HUDEP-2 (cell line): ENCODE results near the gene KLHL22.
"Not testable (repeated sequence)": the region's sequence is repeated elsewhere in the genome, so short reads cannot be mapped to it uniquely, and the experiment has no call there.

Source experiments
- DNase-seq, 76 experiments: peaks; one replicate each; lab custom pipeline; 2025; ENCODE audit not compliant: unreplicated experiment in 76 of 76; lab: John Stamatoyannopoulos, UW

The KLHL22 gene, protein sequence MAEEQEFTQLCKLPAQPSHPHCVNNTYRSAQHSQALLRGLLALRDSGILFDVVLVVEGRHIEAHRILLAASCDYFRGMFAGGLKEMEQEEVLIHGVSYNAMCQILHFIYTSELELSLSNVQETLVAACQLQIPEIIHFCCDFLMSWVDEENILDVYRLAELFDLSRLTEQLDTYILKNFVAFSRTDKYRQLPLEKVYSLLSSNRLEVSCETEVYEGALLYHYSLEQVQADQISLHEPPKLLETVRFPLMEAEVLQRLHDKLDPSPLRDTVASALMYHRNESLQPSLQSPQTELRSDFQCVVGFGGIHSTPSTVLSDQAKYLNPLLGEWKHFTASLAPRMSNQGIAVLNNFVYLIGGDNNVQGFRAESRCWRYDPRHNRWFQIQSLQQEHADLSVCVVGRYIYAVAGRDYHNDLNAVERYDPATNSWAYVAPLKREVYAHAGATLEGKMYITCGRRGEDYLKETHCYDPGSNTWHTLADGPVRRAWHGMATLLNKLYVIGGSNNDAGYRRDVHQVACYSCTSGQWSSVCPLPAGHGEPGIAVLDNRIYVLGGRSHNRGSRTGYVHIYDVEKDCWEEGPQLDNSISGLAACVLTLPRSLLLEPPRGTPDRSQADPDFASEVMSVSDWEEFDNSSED

DNA sequence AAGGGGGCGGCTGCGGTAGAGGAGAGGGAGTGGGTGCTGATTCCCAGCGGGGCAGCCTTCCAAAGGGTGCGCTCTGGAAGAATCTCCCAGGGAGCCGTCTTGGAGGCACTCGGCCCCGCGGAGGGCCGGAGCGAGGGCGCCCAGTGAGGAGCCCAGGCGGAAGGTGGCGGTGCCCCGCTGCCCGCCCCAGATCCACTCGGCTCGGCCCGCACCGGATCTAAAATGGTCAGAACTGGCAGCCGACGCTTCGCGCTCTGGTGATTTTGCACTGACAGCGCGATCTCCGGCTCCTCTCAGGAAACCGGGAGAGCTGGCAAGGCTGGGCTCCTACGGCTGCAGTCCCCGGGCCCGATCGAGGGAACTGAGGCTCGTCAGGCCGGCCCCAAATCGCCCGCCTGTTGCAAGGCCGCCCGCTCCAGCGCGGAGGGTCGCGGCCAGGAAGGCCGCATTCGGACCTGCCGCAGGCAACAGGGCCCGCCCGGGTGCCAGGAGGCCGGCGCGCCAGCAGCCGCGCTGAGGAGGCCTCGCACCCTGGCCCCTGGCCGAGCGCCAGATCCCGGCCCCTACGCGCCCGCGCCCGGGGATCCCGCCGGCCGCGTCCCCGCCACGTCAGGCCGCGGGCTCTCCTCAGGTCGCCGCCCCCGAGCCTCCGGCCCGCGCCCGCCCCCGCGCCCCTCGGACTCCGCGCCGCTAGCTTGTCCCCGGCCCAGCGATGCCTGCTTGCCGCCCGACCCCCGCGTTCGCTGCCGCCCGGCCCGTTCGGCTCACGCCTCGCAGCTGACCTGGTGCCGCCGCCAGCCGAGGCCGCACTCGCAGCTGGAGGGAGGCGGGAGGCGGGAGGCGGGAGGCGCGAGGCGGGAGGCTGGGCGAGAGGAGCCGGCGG lies at the start of gene KLHL22:
KLHL22 (minus strand) TSS at position 818 of the 883 bp plus-strand sequence. CDS start 6,584 bp downstream, outside the sequence.
- DNase-seq: peak in 35 of 76 experiments; percentile 10 to 73 (median 51)

DNA sequence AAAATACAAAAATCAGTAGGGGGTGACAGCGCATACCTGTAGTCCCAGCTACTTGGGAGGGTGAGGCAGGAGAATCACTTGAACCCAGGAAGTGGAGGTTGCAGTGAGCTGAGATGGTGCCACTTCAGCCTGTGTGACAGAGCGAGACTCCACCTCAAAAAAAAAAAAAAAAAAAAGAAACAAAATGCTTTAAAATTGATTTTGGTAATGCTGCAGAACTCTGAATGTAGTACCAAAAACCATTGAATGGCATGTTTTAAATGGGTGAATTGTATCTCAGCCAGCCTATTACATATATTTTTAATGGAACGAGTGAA lies 49.7 kb upstream of the KLHL22 start:
- not testable (repeated sequence) for DNase-seq

DNA sequence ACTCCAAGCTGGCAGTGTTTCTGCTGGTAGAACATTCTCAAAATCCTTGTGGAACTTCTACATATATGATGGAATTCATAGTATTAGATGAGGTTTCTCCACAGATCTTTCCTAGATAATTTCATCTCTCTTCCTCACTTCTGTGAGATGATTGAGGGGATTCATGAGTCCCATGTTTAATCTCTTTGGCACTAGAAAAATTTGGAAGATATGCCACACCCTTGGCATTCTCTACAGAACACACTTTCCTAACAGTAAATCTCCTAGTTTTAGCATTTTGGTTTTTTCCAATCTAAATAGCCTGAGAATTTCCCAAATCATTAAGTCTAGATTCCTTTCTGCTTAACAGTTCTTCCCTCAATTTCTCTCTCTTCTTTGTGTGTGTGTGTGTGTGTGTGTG lies 47.1 kb upstream of the KLHL22 start:
- DNase-seq: no peak

DNA sequence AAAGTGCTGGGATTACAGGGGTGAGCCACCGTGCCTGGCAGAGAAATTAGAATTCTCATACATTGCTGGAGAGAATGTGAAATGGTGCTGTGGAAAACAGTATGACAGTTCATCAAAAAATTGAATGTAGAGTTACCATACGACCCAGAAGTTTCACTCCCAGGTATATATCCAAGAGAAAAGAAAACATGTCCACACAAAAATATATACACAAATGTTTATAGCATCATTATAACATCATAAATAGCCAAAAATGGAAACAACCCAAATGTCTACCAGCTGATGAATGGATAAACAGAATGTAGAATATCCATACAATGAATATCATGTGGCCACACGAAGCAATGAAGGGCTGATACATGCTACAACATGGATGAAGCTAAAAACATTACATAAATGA lies 46.5 kb upstream of the KLHL22 start:
- no peak for DNase-seq

DNA sequence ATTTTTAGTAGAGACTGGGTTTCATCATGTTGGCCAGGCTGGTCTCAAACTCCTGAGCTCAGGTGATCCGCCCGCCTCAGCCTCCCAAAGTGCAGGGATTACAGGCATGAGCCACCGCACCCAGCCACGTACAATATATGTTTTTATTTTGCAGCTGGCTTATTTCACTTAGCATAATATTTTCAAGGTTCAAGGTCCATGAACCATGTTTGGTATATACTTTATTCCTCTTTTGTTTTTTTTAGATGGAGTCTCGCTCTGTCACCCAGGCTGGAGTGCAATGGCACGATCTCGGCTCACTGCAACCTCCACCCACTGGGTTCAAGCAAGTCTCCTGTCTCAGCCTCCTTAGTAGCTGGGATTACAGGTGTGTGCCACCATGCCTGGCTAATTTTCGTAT lies 43.3 kb upstream of the KLHL22 start:
- DNase-seq: not testable (repeated sequence)

DNA sequence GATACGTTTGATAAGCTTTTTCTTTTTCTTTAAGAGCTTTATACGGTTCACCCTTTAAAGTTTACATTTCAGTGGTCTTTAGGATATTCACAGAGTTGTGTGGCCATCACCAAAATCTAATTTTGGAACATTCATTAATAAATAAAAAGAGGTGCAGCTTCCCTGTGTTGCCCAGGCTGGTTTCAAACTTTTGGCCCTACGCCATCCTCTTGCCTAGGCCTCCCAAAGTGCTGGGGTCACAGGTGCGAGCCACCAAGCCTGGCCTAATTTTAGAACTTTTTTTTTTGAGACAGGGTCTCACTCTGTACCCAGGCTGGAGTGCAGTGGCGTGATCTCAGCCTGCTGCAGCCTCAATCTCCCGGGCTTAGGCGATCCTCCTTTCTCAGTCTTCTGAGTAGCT lies 42.4 kb upstream of the KLHL22 start:
- no peak for DNase-seq

DNA sequence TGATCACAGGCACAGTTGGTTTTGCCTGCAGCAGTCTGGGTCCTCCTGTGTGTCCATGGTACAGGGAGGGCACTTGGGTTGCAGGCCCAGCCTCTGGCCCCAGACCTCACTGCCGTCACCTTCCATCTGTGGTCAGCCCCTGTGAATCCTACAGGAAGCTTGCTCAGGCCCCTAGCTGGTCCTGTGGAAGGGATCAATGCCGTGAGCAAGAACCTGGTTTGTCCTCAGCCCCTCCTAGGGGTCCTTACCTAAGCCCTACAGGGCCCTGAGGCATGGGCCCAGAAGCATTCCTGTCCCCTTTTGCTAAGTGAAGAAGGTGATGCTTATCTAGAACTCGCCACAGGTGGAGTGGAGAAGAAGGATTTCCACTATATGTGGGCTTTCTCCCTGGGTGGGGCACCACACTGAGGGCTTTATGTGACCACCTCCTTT lies 41.7 kb upstream of the KLHL22 start:
- no peak for DNase-seq

DNA sequence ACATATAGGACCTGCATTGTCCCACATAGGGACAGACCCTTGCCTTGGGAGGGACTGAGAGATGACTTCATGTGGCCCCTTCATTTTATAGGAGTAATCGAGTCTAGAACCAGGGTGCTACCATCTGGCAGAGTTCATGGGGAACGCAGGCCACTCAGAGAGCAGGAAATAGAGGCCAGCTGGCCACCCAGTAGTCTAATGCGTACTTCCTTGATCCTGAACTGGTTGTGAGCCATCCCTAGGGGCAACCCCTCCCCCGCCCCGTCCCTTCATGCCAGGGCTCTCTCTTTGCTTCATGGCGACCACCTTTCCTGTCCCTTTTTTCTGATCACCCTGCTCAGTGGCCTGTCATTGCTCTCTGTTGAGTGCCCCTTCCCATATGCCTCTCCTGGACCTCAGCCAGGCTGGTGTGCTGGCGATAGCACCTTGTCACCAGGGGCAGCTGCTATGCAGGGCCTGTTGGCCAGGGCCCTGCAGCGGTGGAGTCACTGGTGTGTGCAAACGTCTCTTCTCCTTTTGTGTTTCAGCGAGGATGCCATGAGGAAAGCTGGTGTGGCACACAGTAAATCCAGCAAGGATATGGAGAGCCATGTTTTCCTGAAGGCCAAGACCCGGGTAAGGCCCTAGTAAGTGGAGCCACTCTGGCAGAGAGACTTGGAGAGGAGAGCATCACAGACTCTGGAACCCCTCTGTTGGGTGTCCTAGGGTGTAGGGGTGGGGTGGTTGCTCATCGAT lies 41.2 kb upstream of the KLHL22 start:
- peak in 1 of 76 experiments; percentile 21 for DNase-seq

DNA sequence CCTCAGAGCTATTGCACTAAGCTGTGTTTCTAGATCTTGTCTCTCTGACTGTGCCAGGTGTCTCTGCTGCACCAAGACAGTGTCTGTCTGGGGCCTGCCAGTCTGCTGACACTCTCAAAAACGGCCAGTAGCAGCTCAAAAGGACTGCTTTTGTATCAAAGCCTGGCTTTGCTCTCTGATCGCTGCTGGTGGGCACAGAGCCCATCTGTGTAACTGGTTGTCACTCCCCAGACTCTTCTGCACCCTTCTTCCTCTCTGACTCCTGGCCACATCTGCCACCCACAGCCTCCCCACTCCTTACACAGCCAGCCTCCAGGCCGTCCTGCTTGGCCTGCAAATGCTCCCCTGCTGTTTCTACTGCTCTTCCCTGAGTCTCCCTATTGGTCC lies 38.3 kb upstream of the KLHL22 start:
- no peak for DNase-seq

DNA sequence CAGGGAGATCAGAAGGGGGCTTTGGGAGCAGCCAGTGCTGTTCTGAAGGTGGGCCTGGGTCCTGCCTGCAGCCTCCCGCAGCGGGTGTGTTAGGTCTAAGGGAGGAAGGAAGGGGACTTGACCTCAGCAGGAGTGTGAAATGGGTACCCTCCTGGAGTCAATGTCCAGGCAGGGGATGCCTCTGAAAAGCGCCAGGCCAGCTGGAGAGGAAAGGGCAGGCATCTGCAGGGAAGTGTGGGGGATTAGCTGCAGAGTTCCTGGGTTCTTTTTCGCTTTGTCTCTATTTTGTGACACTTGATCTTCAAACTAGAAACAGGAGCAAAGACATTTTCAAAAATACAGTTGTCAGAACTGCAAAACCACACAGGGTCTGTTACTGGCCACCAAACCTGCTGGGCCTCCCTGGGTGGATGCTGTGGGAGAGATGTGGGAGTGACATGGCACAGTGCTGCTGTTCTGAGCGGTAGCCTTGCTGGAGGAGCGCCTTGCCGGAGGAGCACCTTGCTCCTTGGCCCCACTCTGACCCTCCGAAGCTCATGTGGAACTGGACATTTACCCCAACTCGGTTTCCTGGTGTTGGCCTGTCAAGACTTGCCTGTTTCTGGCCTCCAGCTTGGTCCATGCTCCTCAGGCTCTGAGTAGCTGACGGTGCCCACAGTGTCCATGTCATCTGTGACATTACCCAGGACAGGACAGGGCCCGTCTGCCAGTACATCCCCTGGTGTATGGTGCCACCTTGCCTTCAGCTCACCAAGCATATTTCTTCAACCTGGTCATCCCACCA lies 37.7 kb upstream of the KLHL22 start:
- no peak for DNase-seq

DNA sequence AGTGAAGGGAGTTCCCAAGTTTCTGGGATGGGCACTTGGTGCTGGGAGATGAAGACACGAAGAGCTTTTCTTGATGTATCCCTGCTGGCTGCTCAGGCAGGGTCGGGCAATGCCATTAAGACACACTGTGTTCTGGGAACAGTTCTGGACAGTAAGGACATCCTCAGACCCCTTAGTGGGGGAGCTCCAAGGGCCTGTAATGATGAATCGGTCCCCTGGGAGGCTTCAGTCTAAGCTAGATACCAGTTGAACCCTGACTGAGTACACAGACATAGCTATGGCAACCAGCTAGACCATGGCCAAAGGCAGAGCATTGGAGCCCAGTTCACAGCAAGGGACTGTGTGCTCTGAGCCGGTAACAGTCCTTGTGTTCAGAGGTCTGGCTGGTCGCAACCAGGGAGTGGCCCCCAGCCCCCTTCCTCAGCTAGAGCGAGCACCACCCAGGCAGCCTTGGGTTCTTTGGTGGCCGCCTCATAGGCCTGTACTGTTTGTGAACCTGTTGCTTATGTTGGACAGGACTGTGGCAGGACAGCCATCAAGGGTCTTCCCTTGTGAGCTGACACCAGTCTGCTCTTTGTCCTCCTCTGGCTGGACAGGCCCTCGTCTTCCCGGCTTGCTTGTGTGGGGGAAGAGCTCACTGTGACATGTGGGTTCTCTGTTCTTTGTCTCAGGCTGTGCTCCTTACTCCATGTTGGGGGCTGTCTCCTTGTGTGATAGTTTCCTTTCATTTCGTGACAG lies 36.8 kb upstream of the KLHL22 start:
- no peak for DNase-seq

DNA sequence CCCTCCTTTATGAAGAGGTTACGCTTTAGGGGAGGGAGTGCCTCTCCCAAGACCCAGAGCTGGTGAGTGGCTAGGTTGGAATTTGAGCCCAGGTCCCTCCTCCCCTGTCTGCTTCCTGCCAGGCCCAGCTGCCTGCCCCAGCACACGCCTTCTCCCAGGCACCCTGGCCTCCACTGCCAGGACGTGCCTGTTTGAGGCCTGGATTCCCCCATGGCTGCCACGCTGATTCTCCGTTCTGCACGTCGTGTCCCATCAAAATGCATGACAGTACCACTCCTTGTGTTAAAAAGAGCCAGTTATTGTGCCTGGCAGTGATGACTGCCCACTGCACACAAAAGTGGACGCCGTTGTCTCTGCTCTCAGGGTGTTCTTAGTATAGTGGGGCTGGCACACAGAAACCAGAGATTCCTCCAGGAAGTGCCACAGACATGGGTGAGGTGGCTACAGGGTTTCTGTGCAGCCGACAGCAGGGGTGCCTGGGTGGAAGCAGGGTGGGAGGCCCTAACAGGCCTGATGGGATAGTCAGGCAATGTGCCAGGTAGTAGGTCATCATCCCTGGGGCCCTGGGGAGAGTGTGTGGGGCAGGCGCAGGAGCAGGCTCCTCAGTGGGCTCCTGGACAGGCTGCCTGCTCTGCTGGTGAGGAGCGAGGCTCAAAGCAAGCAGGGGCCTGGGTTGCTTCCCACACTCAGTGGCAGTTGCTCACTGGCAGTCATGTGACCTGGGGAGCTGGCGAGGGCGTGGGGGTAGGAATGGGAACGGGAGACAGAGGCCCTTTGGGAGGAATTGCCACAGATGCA lies 36.0 kb upstream of the KLHL22 start:
- DNase-seq: no peak

DNA sequence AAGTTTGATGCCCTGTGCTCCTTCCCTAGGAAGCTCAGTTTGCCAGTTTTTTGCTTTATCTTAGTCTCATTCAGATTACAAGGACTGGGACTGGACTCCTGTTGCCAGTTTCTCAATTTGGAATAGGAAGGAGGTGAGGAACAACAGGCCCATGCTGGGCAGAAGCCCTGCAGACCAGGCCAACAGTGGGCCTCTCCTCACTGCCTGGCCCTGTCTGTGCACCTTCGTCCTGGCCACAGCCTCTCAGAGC lies 35.5 kb upstream of the KLHL22 start:
- no peak for DNase-seq

DNA sequence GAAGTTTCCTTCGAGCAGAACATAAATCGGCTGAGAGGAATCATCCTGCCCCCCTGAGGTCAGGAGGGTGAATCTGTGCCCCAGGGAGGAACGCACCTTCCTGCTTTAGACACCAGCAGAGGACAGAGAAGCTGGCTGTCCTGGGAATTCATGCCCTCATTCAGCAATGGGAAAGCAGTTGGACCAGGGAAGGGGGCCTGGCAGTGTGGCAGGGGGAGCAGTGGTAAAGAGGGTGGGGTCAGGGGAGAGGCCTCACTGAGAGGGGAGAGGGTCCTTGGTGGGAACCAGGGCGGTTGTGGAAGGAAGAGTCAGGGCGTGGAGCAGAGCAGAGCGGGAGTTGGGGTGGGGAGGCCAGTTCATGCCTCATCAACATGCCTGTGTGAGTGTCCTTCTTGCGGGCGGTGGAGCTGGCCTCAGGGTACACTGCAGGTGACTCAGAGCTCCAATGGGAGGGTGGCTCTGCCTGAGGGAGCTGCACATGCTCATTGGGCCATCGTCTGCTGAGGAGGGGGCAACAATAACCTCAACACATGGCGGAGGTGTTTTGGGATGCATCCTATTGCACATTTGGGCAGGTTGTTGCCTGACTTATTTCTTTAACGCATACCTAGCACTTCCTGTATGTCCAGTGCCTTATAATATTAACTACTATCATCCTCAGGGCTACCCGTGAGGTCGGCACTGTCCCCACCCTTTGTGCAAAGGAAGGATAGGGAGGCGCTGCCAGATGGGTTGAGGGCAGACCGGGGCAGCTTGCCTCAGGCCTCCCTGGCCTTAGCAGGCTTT lies 35.0 kb upstream of the KLHL22 start:
- DNase-seq: no peak

DNA sequence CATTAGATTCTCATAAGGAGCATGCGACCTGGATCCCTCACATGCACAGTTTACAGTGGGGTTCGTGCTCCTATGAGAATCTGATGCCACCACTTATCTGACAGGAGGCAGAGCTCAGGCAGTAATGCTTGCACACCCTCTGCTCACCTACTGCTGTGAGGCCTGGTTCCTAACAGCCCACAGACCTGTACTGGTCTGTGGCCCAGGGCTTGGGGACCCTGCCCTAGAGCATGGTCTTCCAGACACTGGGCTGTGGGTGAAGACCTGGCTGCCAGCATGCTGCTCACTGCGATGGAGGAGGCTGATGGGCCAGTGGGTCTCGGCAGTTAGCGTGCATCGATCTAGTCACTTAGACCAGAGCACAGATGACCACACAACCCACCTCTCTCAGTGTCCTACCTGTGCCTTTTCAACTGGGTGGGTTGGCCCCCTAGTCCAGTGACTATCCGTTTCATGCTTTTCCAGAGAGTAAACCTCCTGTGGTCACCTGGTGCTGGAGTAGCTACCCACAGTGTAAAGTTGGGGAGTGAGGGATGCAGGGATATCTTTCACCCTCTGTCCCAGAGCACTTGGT lies 32.9 kb upstream of the KLHL22 start:
- DNase-seq: no peak

DNA sequence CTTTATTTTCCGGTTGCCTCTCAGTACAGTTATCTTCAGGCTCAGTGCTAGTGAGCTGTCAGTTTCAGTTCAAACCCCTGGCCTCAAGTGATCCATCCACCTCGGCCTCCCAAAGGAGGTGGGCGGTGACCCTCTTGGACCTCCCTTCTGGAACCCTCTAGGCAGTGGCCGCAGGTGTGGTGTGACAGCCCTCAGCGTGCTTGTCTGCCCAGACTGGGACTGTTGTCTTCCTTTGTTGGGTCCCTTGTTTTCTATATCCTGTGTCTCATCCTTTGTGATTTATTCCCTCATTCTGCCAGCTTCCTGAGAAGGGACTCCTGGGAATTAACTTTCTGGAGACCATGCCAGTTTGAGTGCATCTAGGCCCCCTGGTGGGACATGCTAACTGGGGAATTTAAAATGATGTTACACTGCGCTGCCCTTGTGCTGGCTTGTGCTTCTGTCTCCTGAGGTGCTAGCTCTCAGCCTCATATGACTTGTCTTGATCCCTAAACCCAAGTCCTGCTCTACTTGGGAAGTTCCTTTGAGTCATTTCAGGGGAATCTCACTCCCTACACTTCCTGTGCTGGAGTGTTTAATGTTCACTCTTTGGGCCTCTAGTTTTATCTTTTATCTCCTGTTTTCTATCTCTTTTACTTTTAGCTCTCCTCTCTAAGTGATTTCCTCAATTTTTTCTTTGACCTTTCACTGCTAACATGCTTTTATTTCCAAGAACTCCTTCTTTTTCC lies 31.2 kb upstream of the KLHL22 start:
- DNase-seq: no peak

DNA sequence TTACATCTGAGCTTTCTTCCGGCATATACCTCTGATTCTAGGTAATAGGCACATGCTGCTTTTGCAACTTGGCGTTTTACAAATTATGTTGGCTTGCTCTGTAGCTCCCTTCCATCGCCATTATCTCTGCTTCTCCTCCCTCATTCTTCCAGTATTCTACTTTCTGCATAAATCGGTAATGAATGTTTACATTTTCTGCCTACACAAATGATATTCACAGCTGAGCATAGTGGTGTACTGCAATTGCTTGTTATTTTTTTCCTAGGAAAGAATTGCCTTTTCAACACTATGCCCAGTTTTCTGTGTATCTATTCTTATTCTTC lies 30.7 kb upstream of the KLHL22 start:
- no peak for DNase-seq
